Heart right ventricle (tissue), 16 donors: ENCODE measurements around the gene CLVS2. TPM values are rescaled to one million over a fixed set of nuclear protein-coding genes. Genes with fewer than 3 reads are reported as not detected.

Source experiments
- ATAC-seq, 8 donors: fragments of 200-7000 bp; cut with Tn5 transposase; one replicate each; pipeline ENCODE4 v1.9.1; 2020; ENCODE audit warnings: mild to moderate bottlenecking in 8 of 8, moderate library complexity in 8 of 8, moderate number of reproducible peaks in 1 of 8
- DNase-seq, 2 donors: peaks; one replicate each; pipeline ENCODE4 v3.0.0-alpha.2; 2020
- H3K27ac ChIP-seq, 10 donors: fragments of 200-600 bp; sonication (generic) in 2 of 10; one replicate each; pipeline versions ENCODE4 v1.5.0 to v1.8.0; 2020 to 2022; ENCODE audit warnings: mild to moderate bottlenecking in 3 of 10
- H3K27me3 ChIP-seq, 7 donors: fragments of 200-600 bp; one replicate each; pipeline ENCODE4 v1.8.0; 2021 to 2022; ENCODE audit warnings: mild to moderate bottlenecking in 2 of 7
- H3K36me3 ChIP-seq, 9 donors: fragments of 200-600 bp; sonication (generic) in 1 of 9; one replicate each; pipeline versions ENCODE4 v1.5.0 to v1.8.0; 2020 to 2022; ENCODE audit warnings: mild to moderate bottlenecking in 2 of 9
- H3K4me1 ChIP-seq, 9 donors: fragments of 200-600 bp; sonication (generic) in 1 of 9; one replicate each; pipeline versions ENCODE4 v1.5.0 to v1.8.0; 2020 to 2022; ENCODE audit warnings: mild to moderate bottlenecking in 4 of 9
- H3K4me3 ChIP-seq, 10 donors: fragments of 200-600 bp; sonication (generic) in 2 of 10; one replicate each; pipeline versions ENCODE4 v1.5.0 to v1.8.0; 2020 to 2022; ENCODE audit warnings: mild to moderate bottlenecking in 7 of 10, moderate library complexity in 2 of 10
- H3K9me3 ChIP-seq, 11 donors: fragments of 200-600 bp in 10 of 11; sonication (generic) in 2 of 11; one replicate each; pipeline versions ENCODE4 v1.5.0 to v1.8.0; 2013 to 2022; ENCODE audit warnings: mild to moderate bottlenecking in 2 of 11, control low read depth in 1 of 11, moderate library complexity in 1 of 11
- WGBS, 2 donors: extraction: QIAGEN DNeasy Blood & Tissue Kit; methylation state at CpG; one replicate each; pipeline ENCODE4 v1.1.7; 2013; ENCODE audit warnings: inconsistent platforms in 1 of 2; 5-methylcytosine and 5-hydroxymethylcytosine counted together
- intact Hi-C, 10 donors: fragments of 100-400 bp; cut with DNase I; formaldehyde crosslinking; loops; one replicate each; pipeline versions ENCODE4 v1.11.1 to v1.14.2; 2022
- polyA plus RNA-seq, 2 donors: library from polyadenylated mRNA; stranded (reverse); fragments of 200-250 nt; gene quantifications; one replicate each; pipeline ENCODE4 v1.2.3, GENCODE V29; 2013
- total RNA-seq, 10 donors: library from RNA; stranded (reverse); fragmentation: NEBNext Ultra II Directional in 3 of 10; extraction: Animal tissue kit (Norgen Biotek cat#: 25700) in 3 of 10; gene quantifications; one replicate each; pipeline versions ENCODE4 v1.2.1 to v1.2.4, GENCODE V29; 2021 to 2023
- TF ChIP-seq, protein P1 (sequence below), 9 donors: fragments of 200-600 bp; sonication (generic) in 2 of 9; IDR thresholded peaks; one replicate each; pipeline versions ENCODE4 v1.5.0 to v1.8.0; 2021 to 2022; ENCODE audit warnings: antibody characterized with exemption in 9 of 9, mild to moderate bottlenecking in 5 of 9, moderate library complexity in 1 of 9
- donor health status: Arrhythmogenic right ventricular cardiomyopathy.
- donor health status: ischemic (EF 13 %, LVEDD 7.1; RV severe dilation, severe dysfunction).
- donor health status: healthy with polysubstance abuse.
- donor health status: DM: no; HTN: yes; CAD: no.
- donor health status: DM: no; HTN: no; CAD: no.
- donor health status: ischemic (EF 25% LVEDD 6.9; RV normal size, moderate dysfunction).
- donor health status: ischemic (EF 25% LVEDD 5.7; RV mildly dilated, moderate dysfunction).
- donor health status: healthy.
- donor health status: DM: yes; HTN: yes; CAD: no.
- donor health status: Ischemic cardiomyopathy.
- donor health status: ischemic (EF 35%, LVEDD 5.7; RV mildly dilated, moderate dysfunction).
- donor health status: nonischemic (EF 11% LVEDD 7.7; RV severe dilation, severe dysfunction).
- donor health status: DM: yes; HTN: yes; CAD: no.
- donor health status: PGD.
- donor health status: ischemic (EF 29% LVEDD 5.4; RV normal size, mild dysfunction).
- donor health status: nonischemic (EF 23%, LVEDD 6.1; RV moderate dilation, normal function).

CLVS2 gene
- total and polyA plus RNA-seq, 12 donors = under 0.01 to 0.41 (median 0.19) TPM; not detected in 6

DNA sequence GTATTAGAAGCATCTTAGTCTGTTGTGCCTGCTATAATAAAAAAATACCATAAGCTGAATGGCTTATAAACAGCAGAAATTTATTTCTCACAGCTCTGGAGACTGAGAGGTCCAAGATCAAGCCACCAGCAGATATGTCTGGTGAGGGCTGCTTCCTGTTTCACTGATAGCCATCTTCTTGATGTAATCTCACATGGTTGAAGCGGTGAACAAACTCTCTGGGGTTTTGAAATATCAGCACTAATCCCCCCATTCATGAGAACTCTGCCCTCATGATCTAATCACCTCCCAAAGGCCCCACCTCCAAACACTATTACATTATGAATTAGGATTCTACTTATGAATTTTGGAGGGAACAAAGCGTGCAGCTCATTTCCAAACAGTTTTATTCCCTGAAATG is 11.6 kb upstream of the CLVS2 start:
- H3K9me3 ChIP-seq = peaks cover 0 to 27% (median 0%) of the 10 kb centered on the region in 11 donors
- no peaks in the 10 kb centered on the region for H3K27me3 ChIP-seq
- TF ChIP-seq, protein P1, sequence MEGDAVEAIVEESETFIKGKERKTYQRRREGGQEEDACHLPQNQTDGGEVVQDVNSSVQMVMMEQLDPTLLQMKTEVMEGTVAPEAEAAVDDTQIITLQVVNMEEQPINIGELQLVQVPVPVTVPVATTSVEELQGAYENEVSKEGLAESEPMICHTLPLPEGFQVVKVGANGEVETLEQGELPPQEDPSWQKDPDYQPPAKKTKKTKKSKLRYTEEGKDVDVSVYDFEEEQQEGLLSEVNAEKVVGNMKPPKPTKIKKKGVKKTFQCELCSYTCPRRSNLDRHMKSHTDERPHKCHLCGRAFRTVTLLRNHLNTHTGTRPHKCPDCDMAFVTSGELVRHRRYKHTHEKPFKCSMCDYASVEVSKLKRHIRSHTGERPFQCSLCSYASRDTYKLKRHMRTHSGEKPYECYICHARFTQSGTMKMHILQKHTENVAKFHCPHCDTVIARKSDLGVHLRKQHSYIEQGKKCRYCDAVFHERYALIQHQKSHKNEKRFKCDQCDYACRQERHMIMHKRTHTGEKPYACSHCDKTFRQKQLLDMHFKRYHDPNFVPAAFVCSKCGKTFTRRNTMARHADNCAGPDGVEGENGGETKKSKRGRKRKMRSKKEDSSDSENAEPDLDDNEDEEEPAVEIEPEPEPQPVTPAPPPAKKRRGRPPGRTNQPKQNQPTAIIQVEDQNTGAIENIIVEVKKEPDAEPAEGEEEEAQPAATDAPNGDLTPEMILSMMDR (IDR thresholded peaks at IDR 0.05) = no peak
- intact Hi-C loops = no loop called here
- no peaks in the 10 kb centered on the region for H3K4me1 ChIP-seq
- no peak overlapping the region for H3K4me3 ChIP-seq
- 28 to 61% methylated on average over 2 of the region's 2 CpGs for WGBS, 2 donors
- no peak overlapping the region for H3K27ac ChIP-seq
- H3K36me3 ChIP-seq = no peaks in the 10 kb centered on the region
- DNase-seq (no peak), ATAC-seq (no peak)

DNA sequence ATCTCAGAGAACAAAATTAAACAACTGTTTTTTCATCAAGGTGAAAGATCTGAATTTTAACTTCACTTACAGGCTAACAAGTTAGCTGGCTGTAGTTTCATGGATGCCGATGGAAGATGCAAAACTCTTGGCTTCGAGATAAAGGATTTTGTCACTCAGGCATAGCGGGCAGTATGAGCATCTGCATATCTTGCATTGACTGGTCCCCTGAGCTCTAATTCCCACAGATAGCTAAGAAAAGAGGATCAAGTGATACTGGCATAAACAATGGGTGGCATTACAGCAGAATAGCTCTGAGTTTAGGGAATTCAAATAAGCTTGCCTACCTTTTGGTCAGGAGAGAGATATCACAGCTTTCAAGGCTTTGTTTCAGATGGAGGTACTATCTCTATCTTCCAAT is 1.8 kb upstream of the CLVS2 start:
- intact Hi-C loops = no loop called here
- 70 to 71% methylated on average over 3 of the region's 3 CpGs for WGBS, 2 donors
- Histone ChIP-seq H3K4me3 (no peak overlapping the region), H3K27ac (no peak overlapping the region), H3K9me3 (peaks cover 0 to 8% (median 0%) of the 10 kb centered on the region in 11 donors), H3K36me3 (no peaks in the 10 kb centered on the region), H3K27me3 (peaks cover 0 to 73% (median 57%) of the 10 kb centered on the region in 7 donors), H3K4me1 (peaks cover 0 to 12% (median 10%) of the 10 kb centered on the region in 9 donors)
- TF ChIP-seq, protein P1 (IDR thresholded peaks at IDR 0.05) = no peak
- DNase-seq (no peak), ATAC-seq (no peak)

- ATAC-seq (no peak), DNase-seq (no peak)
- intact Hi-C loops = no loop called here
- Histone ChIP-seq H3K4me3 (peak overlapping the region in 4 of 10 donors; percentile 35 to 50 (median 42)), H3K9me3 (no peaks in the 10 kb centered on the region), H3K4me1 (peaks cover 0 to 12% (median 10%) of the 10 kb centered on the region in 9 donors), H3K36me3 (no peaks in the 10 kb centered on the region), H3K27me3 (peaks cover 0 to 82% (median 64%) of the 10 kb centered on the region in 7 donors), H3K27ac (no peak overlapping the region)
- 22 to 25% methylated on average over 19 of the region's 19 CpGs for WGBS, 2 donors
- TF ChIP-seq, protein P1 (IDR thresholded peaks at IDR 0.05) = no peak
Observed at GRCh38 chr6:122996794-122997505, 915 bp downstream of the CLVS2 start.

- intact Hi-C loops = no loop called here
- Histone ChIP-seq H3K27ac (no peak overlapping the region), H3K9me3 (no peaks in the 10 kb centered on the region), H3K4me3 (no peak overlapping the region), H3K4me1 (peaks cover 0 to 12% (median 10%) of the 10 kb centered on the region in 9 donors), H3K27me3 (peaks cover 0 to 77% (median 60%) of the 10 kb centered on the region in 7 donors), H3K36me3 (no peaks in the 10 kb centered on the region)
- no peak for ATAC-seq
- WGBS, 2 donors = 82 to 87% methylated on average over 13 of the region's 13 CpGs
- DNase-seq = no peak
- TF ChIP-seq, protein P1 (IDR thresholded peaks at IDR 0.05) = no peak
Observed at GRCh38 chr6:122997541-122998150, 1.6 kb downstream of the CLVS2 start.
